Esophagus squamous epithelium (tissue), 5 donors: ENCODE data around the gene CAMTA1. TPM values are rescaled to one million over a fixed set of nuclear protein-coding genes. Genes with fewer than 3 reads are reported as not detected.

Source experiments
- DNase-seq: peaks from one replicate; lab custom pipeline; 2025; lab: John Stamatoyannopoulos, UW
- H3K27ac ChIP-seq, 4 donors: fragments of 200-600 bp; sonication (generic); one replicate each; pipeline ENCODE4 v1.5.1; 2016 to 2019; ENCODE audit warnings: mild to moderate bottlenecking in 1 of 4
- H3K27me3 ChIP-seq, 4 donors: fragments of 200-600 bp; sonication (generic); 1 replicate in 3 of 4; 2 replicates in 1 of 4; pipeline versions ENCODE4 v1.5.1 to v1.6.0; 2017 to 2021; ENCODE audit warnings: antibody characterized with exemption in 1 of 4
- H3K36me3 ChIP-seq, 3 donors: fragments of 200-600 bp; sonication (generic); one replicate each; pipeline ENCODE4 v1.5.1; 2016 to 2019
- H3K4me1 ChIP-seq, 3 donors: fragments of 200-600 bp; sonication (generic); one replicate each; pipeline ENCODE4 v1.5.1; 2017 to 2019
- H3K4me3 ChIP-seq, 4 donors: fragments of 200-600 bp; sonication (generic); 1 replicate in 3 of 4; 2 replicates in 1 of 4; pipeline ENCODE4 v1.5.1; 2016 to 2019; ENCODE audit warnings: mild to moderate bottlenecking in 2 of 4, moderate library complexity in 1 of 4
- H3K9me3 ChIP-seq, 3 donors: fragments of 200-600 bp; sonication (generic); one replicate each; pipeline ENCODE4 v1.5.1; 2016 to 2019
- CTCF ChIP-seq, 6 experiments: fragments of 450-650 bp in 4 of 6; fragments of 200-600 bp in 2 of 6; sonication (generic) in 2 of 6; IDR thresholded peaks; one replicate each; pipeline ENCODE4 v1.5.1; 2016 to 2019; ENCODE audit warnings: antibody characterized with exemption in 6 of 6, mild to moderate bottlenecking in 4 of 6, moderate library complexity in 4 of 6
- POLR2A ChIP-seq, 4 donors: fragments of 450-650 bp; IDR thresholded peaks; one replicate each; pipeline ENCODE4 v1.6.1; 2017; ENCODE audit warnings: antibody characterized with exemption in 4 of 4, mild to moderate bottlenecking in 4 of 4, moderate library complexity in 3 of 4
- WGBS, 2 donors: methylation state at CpG; one replicate each; pipeline ENCODE4 v1.1.5; 2018; 5-methylcytosine and 5-hydroxymethylcytosine counted together
- intact Hi-C: fragments of 100-400 bp; cut with DNase I; formaldehyde crosslinking; loops from one replicate; pipeline ENCODE4 v1.15.0; 2022
- total RNA-seq, 4 donors: library from RNA; depleted of rRNA; stranded (reverse); fragments of >200 nt; gene quantifications; one replicate each; pipeline ENCODE4 v1.1.0, GENCODE V29; 2016
- donor health status: DM: yes; HTN: yes; CAD: no.

CAMTA1 gene
- total RNA-seq, 4 donors from 2014 or later, result 31.3 to 77.4 (median 45.9) TPM

DNA sequence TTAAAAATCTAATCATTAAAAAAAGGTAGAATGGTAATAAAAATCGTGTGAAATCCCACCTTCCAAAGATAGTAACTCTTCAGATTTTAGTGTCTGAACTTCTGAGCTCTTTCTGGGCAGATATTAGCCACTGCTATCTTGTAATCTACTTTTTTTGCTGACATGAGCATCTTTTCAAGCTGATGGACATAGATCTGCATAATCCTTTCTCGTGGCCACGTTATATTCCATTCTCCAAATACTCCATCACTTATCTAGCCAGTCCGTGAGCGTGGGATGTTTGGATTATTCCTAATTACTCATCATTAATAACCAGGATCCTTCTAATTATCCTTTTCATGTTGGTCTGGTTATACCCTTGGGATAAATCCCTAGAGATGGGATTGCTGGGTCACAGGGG, 731.7 kb downstream of the CAMTA1 start:
- H3K36me3 ChIP-seq, result no peaks in the 10 kb centered on the region
- DNase-seq, result no peak
- no peak overlapping the region for H3K27ac ChIP-seq
- 65 to 75% methylated on average over 5 of the region's 5 CpGs for WGBS, 2 donors
- peaks cover 0 to 35% (median 0%) of the 10 kb centered on the region in 4 donors for H3K27me3 ChIP-seq
- no peaks in the 10 kb centered on the region for H3K9me3 ChIP-seq
- no peaks in the 10 kb centered on the region for H3K4me1 ChIP-seq
- no peak overlapping the region for H3K4me3 ChIP-seq
- TF ChIP-seq POLR2A (IDR thresholded peaks at IDR 0.05) (no peak), CTCF (IDR thresholded peaks at IDR 0.05) (no peak)
- intact Hi-C loops, result no loop called here

- no peaks in the 10 kb centered on the region for H3K9me3 ChIP-seq
- H3K4me3 ChIP-seq, result no peak overlapping the region
- no peaks in the 10 kb centered on the region for H3K4me1 ChIP-seq
- WGBS, 2 donors, result 50 to 63% methylated on average over 4 to 5 of the region's 10 CpGs
- H3K27ac ChIP-seq, result no peak overlapping the region
- H3K36me3 ChIP-seq, result no peaks in the 10 kb centered on the region
- TF ChIP-seq POLR2A (IDR thresholded peaks at IDR 0.05) (no peak), CTCF (IDR thresholded peaks at IDR 0.05) (no peak)
- intact Hi-C loops, result no loop called here
- peaks cover 0 to 28% (median 0%) of the 10 kb centered on the region in 4 donors for H3K27me3 ChIP-seq
- no peak for DNase-seq
Observed at GRCh38 chr1:7517611-7518330, 732.5 kb downstream of the CAMTA1 start.

GRCh38 chr1:7518411-7518810, 733.2 kb downstream of the CAMTA1 start:
- Histone ChIP-seq H3K4me3 (no peak overlapping the region), H3K36me3 (no peaks in the 10 kb centered on the region), H3K27me3 (peaks cover 0 to 22% (median 0%) of the 10 kb centered on the region in 4 donors), H3K4me1 (no peaks in the 10 kb centered on the region), H3K27ac (no peak overlapping the region), H3K9me3 (no peaks in the 10 kb centered on the region)
- TF ChIP-seq CTCF (IDR thresholded peaks at IDR 0.05) (no peak), POLR2A (IDR thresholded peaks at IDR 0.05) (no peak)
- intact Hi-C loops, result no loop called here
- 73% methylated on average over 2 of the region's 8 CpGs; no CpG with 5 or more reads in 1 of the 2 donors for WGBS, 2 donors
- no peak for DNase-seq

- no peak for TF ChIP-seq CTCF (IDR thresholded peaks at IDR 0.05)
- TF ChIP-seq POLR2A (IDR thresholded peaks at IDR 0.05), result no peak
- 80 to 86% methylated on average over 6 to 8 of the region's 8 CpGs for WGBS, 2 donors
- intact Hi-C loops, result no loop called here
- no peak for DNase-seq
- H3K4me1 ChIP-seq, result no peaks in the 10 kb centered on the region
- H3K9me3 ChIP-seq, result no peaks in the 10 kb centered on the region
- no peak overlapping the region for H3K27ac ChIP-seq
- H3K27me3 ChIP-seq, result peaks cover 0 to 21% (median 0%) of the 10 kb centered on the region in 4 donors
- H3K4me3 ChIP-seq, result no peak overlapping the region
- no peaks in the 10 kb centered on the region for H3K36me3 ChIP-seq
Observed at GRCh38 chr1:7519181-7519860, 734.1 kb downstream of the CAMTA1 start.

- 75 to 80% methylated on average over 6 to 8 of the region's 9 CpGs for WGBS, 2 donors
- H3K4me1 ChIP-seq, result no peaks in the 10 kb centered on the region
- intact Hi-C loops, result no loop called here
- H3K27me3 ChIP-seq, result peaks cover 0 to 21% (median 0%) of the 10 kb centered on the region in 4 donors
- no peaks in the 10 kb centered on the region for H3K36me3 ChIP-seq
- H3K27ac ChIP-seq, result no peak overlapping the region
- H3K4me3 ChIP-seq, result no peak overlapping the region
- H3K9me3 ChIP-seq, result no peaks in the 10 kb centered on the region
- DNase-seq, result no peak
- TF ChIP-seq POLR2A (IDR thresholded peaks at IDR 0.05) (no peak), CTCF (IDR thresholded peaks at IDR 0.05) (no peak)
Observed at GRCh38 chr1:7519861-7520395, 734.7 kb downstream of the CAMTA1 start.
